Mammary epithelial cell (primary cell): ENCODE results near the gene CEBPE.

Experiments
- CTCF ChIP-seq, 2 donors: IDR thresholded peaks in 1 of 2; conservative IDR thresholded peaks in 1 of 2; 2 replicates each; pipeline ENCODE4 v1.5.1; 2011 to 2012; ENCODE audit warnings: inconsistent platforms in 2 of 2, low read length in 2 of 2, mild to moderate bottlenecking in 2 of 2, control low read depth in 1 of 2, low read depth in 1 of 2; ENCODE audit not compliant: insufficient read depth in 1 of 2; ENCODE audit errors: extremely low read depth in 1 of 2
- EZH2 ChIP-seq: IDR thresholded peaks from 2 replicates; pipeline ENCODE4 v1.6.1; 2012; ENCODE audit warnings: low read length, inconsistent platforms, borderline replicate concordance

- TF ChIP-seq CTCF (conservative IDR thresholded peaks at IDR 0.05 in 1 of 2, IDR thresholded peaks at IDR 0.05 in 1 of 2; ENCODE audit: extremely low read depth in 1 of 2, insufficient read depth in 1 of 2, low read depth in 1 of 2, low read length in 2 of 2) (no peak), EZH2 (no peak)
Observed at GRCh38 chr14:23142826-23143225, 23.8 kb upstream of the CEBPE start.
